HG03196 (cell line): Measurements from ENCODE around the gene ZNF14.
"Not testable (repeated sequence)": the region's sequence is repeated elsewhere in the genome, so short reads cannot be mapped to it uniquely, and the experiment has no call there.

ENCODE experiments used
- ATAC-seq: cut with Tn5 transposase; IDR thresholded peaks from one replicate; pipeline ENCODE4 v1.9.1; 2021; ENCODE audit not compliant: unreplicated experiment

ZNF14 gene

GRCh38 chr19:19696386-19696785 is 36.5 kb downstream of the ZNF14 start:
- no peak for ATAC-seq

- no peak for ATAC-seq
Measured at GRCh38 chr19:19691683-19692082, 41.2 kb downstream of the ZNF14 start.

GRCh38 chr19:19689023-19689422 is 43.9 kb downstream of the ZNF14 start:
- ATAC-seq: not testable (repeated sequence)

- ATAC-seq: no peak
Measured at GRCh38 chr19:19687090-19687489, 45.8 kb downstream of the ZNF14 start.

- no peak for ATAC-seq
Measured at GRCh38 chr19:19686580-19686979, 46.3 kb downstream of the ZNF14 start.

GRCh38 chr19:19686119-19686518 is 46.8 kb downstream of the ZNF14 start:
- not testable (repeated sequence) for ATAC-seq

GRCh38 chr19:19679176-19680073 is 53.5 kb downstream of the ZNF14 start:
- no peak for ATAC-seq

GRCh38 chr19:19677579-19677978 is 55.3 kb downstream of the ZNF14 start:
- no peak for ATAC-seq

- ATAC-seq: no peak
Measured at GRCh38 chr19:19674315-19674714, 58.6 kb downstream of the ZNF14 start.

GRCh38 chr19:19672816-19673215 is 60.1 kb downstream of the ZNF14 start:
- ATAC-seq: no peak

- ATAC-seq: no peak
Measured at GRCh38 chr19:19670070-19670551, 62.8 kb downstream of the ZNF14 start.

GRCh38 chr19:19668230-19669012 is 64.5 kb downstream of the ZNF14 start, which contains the start of gene ZNF101:
Gene ZNF101 (plus strand): TSS chr19:19668839. CDS start chr19:19668964, 125 bp downstream.
- peak; percentile 64 for ATAC-seq

- not testable (repeated sequence) for ATAC-seq
Measured at GRCh38 chr19:19665420-19665948, 67.4 kb downstream of the ZNF14 start.

GRCh38 chr19:19663256-19664120 is 69.4 kb downstream of the ZNF14 start, which contains the start of gene ATP13A1:
Gene ATP13A1 (minus strand): TSS chr19:19663676. CDS start chr19:19663666, 10 bp downstream.
- peak; percentile 73 for ATAC-seq

- no peak for ATAC-seq
Measured at GRCh38 chr19:19662871-19663255, 70.0 kb downstream of the ZNF14 start.

- ATAC-seq: no peak
Measured at GRCh38 chr19:19662344-19662743, 70.6 kb downstream of the ZNF14 start.

GRCh38 chr19:19661675-19662251 is 71.1 kb downstream of the ZNF14 start:
- ATAC-seq: peak; percentile 36

- no peak for ATAC-seq
Measured at GRCh38 chr19:19661141-19661674, 71.7 kb downstream of the ZNF14 start.
